HG02938 (cell line): ENCODE data around the gene CAVIN2.

Experiments used
- ATAC-seq: cut with Tn5 transposase; IDR thresholded peaks from one replicate; pipeline ENCODE4 v1.9.1; 2021; ENCODE audit warnings: mild to moderate bottlenecking, moderate library complexity; ENCODE audit not compliant: unreplicated experiment

Gene CAVIN2, protein sequence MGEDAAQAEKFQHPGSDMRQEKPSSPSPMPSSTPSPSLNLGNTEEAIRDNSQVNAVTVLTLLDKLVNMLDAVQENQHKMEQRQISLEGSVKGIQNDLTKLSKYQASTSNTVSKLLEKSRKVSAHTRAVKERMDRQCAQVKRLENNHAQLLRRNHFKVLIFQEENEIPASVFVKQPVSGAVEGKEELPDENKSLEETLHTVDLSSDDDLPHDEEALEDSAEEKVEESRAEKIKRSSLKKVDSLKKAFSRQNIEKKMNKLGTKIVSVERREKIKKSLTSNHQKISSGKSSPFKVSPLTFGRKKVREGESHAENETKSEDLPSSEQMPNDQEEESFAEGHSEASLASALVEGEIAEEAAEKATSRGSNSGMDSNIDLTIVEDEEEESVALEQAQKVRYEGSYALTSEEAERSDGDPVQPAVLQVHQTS

GRCh38 chr2:191846515-191847476 lies at the start of gene CAVIN2:
CAVIN2 (minus strand) TSS chr2:191847088; CDS start chr2:191846925, 163 bp downstream.
- ATAC-seq = no peak

DNA sequence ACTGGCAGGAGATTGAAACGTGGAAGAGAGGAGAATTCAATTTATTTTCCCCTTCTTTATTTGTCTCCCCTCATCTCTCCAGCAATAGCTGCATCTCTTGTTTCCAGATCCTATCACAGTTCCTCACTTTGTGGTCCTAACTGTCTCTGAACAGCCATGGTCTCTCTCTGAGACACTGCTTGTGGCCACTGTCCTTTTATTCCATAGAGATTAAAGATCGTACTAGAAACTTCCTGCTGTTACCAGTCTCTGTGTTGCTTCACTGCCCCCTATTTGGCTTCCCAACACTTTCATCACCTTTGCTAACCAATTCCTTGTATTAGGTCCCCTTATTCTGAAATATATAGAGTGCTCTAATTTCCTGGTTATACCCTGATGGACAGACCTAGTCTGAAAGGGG lies 48.9 kb upstream of the CAVIN2 start:
- no peak for ATAC-seq

GRCh38 chr2:191895195-191895594 lies 48.3 kb upstream of the CAVIN2 start:
- no peak for ATAC-seq

GRCh38 chr2:191894681-191895147 lies 47.8 kb upstream of the CAVIN2 start:
- ATAC-seq = no peak

DNA sequence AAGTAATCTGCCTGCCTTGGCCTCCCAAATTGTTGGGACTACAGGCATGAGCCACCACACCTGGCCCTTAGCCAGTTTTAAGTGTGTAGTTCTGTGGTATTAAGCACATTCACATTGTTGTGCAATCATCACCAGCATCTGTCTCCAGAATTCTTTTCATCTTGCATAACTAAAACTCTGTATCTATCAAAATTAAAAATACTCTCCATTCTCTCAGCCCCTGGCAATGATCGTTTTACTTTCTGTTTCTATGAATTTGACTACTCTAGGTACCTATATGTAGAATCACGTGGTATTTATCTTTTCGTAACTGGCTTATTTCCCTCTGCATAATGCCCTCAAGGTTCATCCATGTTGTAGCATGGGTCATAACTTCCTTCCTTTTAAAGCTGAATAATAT lies 45.5 kb upstream of the CAVIN2 start:
- ATAC-seq = no peak

GRCh38 chr2:191891656-191892055 lies 44.8 kb upstream of the CAVIN2 start:
- ATAC-seq = no peak

- ATAC-seq = no peak
Observed at GRCh38 chr2:191889931-191890330, 43.0 kb upstream of the CAVIN2 start.

DNA sequence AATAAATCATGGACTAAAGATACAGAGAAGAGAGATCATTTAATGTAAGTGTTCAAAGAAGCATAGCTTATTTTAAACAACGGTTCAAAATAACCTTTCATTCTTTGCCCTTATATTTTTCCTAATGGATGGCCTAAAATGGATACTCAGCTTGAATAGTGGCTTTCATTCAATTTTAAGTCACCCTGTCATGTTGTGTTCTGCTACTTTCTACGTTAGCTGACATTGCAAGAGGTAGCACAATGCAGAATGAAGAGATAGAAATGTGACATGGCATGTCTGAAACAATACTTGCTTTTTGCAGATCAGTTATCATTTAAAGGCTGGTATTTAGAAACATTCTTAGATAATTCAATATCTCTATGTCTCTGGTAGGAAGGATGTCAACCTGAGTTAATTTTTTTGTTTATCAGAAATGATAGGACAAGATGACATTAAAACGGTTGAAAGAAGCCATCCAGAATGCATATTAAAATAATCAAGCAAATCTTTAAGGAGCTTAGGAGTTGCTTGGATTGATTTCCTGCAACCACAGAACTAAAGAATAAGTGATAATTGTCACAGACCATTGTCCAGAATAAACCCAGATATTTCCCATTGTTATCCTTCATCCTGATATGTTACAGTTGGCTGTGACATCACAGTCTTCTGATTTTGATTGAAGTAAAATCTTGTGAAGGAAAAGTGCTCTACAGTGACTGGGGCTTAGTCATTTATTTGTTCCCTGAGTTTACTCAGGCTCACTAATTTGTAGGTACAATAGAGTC lies 41.7 kb upstream of the CAVIN2 start:
- no peak for ATAC-seq

DNA sequence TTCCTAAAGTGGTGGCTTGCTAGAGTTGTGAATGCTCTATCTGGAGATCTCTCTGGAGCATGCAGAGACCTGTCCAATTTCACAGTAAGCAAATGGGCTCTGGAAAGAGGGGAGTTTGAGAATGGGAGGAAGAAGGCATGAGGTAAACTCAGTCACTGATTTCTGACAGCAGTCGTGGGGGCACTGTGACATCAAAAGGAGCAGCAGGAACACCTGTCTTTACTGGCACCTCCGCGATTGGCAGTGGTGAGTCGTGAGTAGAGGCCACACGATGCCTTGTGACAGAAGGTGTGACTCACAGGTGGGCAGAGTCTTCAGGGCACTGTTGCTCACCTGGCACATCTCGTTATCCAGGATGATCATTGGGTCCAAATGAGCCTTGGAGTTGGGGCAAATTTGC lies 38.8 kb upstream of the CAVIN2 start:
- ATAC-seq = no peak

DNA sequence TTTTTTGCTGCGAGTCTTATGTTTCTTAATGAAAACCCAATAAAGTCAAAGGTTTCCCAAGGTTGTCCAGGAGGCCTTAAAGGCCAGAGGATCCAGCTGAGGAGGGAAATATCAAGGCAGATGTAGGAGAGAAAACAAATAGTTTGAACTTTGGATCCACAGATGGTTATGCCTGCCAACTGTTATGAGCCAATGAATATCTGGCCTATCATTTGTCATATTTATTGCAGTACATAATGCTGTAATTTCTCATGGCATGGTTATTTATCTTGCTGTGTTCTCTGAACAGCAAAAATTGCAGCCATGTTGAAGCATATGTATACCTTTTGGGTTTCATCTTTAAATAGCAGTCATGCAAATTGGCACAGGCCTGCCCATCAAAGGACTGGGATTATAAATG lies 38.2 kb upstream of the CAVIN2 start:
- ATAC-seq = no peak

GRCh38 chr2:191881982-191882816 lies 35.3 kb upstream of the CAVIN2 start:
- no peak for ATAC-seq

- no peak for ATAC-seq
Observed at GRCh38 chr2:191878548-191879279, 31.8 kb upstream of the CAVIN2 start.

DNA sequence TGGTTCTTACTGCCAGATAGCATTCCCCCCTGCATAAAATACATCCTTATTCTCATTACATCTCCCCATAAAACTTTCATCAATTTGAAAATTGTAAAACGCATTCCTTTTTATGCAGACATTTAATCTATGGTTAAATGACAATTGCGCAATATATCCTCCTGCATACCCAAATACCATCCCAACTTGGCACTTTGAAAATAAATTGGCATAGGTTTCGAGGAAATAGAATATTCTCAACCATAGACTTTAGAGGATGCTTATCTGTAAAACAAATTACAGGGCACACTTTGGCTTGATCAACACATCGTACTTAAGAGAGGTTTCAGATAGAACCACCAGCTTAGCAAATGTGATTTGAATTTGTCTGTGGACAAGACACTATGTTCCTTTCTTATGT lies 31.0 kb upstream of the CAVIN2 start:
- ATAC-seq = no peak

DNA sequence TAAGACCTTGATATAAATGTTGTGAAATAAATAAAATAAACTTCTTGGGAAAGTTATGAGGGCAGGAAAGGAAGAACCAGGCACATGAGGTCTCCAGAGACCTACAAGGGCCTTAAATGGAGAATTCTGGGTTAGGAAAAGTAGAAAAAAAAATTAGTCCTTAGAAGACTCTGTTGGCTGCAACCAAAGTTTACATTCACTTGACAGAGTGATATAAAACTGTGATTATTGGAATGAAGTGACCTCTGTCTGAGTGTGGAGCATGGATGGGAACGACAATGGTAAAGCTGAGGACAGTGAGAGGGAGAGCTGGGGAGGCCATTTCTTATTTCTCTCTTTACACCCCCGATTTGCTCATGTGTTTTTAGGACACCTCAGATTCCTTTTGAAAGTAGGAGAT lies 29.0 kb upstream of the CAVIN2 start:
- ATAC-seq = no peak

- no peak for ATAC-seq
Observed at GRCh38 chr2:191870744-191871143, 23.9 kb upstream of the CAVIN2 start.

GRCh38 chr2:191869781-191870180 lies 22.9 kb upstream of the CAVIN2 start:
- ATAC-seq = no peak

GRCh38 chr2:191869178-191869577 lies 22.3 kb upstream of the CAVIN2 start:
- ATAC-seq = no peak

GRCh38 chr2:191867507-191867847 lies 20.6 kb upstream of the CAVIN2 start:
- ATAC-seq = no peak

- ATAC-seq = no peak
Observed at GRCh38 chr2:191866675-191867506, 20.0 kb upstream of the CAVIN2 start.
